LoVo (cell line): Measurements from ENCODE around the gene HDGFL3.
"Not testable (repeated sequence)": the region's sequence is repeated elsewhere in the genome, so short reads cannot be mapped to it uniquely, and the experiment has no call there.

ENCODE experiments used
- DNase-seq: peaks from one replicate; pipeline ENCODE4 v3.0.0-alpha.2; 2016; ENCODE audit warnings: low spot score

The HDGFL3 gene

DNA sequence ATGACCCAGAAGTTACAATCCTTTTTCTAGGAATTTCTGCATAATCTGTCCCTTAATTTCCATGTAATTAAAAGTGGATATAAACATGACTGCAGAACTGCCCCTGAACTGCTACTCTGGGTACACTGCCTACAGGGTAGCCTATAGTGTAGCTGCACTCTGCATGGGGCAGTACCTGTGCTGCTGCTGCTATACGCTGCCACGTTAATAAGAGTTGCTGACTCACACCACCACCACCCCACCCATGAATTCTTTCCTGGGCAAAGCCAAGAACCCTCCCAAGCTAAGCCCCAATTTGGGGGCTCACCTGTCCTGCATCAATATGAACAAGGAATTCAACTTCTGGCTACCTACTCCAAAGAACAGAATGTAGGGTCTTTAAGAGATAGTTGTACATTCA lies 13.9 kb downstream of the HDGFL3 start:
- DNase-seq = no peak

DNA sequence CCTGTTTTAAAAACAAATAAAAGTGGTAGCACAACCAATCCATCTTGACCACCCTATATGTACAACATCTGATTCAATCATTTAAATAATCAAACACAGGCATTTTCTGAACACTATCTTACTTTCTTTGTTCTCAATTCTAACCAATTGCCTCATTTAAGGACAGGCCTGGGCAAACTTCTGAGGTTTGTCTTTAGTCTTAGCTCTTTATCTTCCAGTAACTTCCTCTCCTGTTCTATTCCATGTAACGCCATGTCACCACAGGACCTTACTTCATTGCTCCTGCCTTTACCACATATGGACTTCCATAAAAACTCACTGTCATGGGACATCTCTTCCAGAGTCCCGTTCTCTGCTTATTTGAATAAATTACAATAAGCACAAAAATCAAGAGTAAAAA lies 14.9 kb downstream of the HDGFL3 start:
- DNase-seq = no peak

DNA sequence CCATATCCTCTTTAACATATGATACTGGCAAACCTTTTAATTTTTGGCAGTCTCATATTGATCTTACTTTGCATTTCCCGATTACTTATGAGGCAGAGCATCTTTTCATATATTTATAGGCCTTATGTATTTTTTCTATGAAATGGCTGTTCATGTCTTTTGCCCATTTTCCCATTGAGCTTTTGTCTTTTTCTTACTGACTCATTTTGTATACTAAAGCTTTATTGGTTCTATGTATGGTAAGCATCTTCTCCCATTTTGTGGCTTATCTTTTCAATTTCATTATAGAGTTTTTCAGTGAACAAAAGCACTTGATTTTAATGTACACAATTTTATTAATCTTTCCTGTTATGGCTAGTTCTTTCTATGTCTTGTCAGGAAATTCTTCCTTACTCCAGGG lies 17.2 kb downstream of the HDGFL3 start:
- DNase-seq = no peak

DNA sequence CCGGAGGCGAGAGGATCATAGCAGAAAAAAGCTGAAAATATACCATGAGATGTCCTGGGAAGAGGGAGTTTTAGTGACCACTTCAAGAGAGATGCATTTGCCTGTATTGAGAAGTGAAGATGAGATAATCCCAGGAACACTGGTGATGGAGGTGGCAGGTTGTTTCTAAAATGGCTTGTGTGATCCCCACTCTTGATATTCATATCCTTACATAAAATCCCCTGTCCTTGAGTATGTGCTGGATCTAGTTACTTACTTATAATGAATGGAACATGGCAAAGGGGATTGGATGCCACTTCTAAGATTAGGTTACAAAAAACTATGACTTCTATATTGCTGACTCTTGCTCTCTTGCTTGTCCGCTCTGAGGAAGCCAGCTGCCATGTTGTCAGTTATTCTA lies 22.1 kb downstream of the HDGFL3 start:
- DNase-seq = no peak

DNA sequence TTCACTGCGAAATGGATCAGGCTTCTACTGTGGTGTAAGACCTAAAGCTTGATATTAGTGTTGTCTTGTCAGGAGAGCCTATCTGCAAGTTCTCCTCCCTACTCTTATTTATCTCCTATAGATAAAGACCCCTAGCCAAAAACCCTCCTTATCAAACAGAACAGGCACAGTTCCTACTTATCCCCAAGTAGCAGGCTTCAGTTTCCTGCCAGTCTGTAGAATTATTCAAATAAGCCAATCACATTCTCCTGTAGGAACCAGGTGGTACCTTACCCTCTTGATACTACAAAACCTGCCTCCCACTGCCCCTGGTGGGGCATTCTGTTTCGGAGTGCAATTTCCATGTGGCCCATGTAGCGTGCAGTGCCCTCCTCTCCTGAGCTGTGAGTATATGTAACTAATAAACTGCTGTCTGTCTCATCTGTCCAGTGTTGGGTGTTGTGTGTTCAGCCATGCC lies 28.7 kb downstream of the HDGFL3 start:
- DNase-seq = no peak

DNA sequence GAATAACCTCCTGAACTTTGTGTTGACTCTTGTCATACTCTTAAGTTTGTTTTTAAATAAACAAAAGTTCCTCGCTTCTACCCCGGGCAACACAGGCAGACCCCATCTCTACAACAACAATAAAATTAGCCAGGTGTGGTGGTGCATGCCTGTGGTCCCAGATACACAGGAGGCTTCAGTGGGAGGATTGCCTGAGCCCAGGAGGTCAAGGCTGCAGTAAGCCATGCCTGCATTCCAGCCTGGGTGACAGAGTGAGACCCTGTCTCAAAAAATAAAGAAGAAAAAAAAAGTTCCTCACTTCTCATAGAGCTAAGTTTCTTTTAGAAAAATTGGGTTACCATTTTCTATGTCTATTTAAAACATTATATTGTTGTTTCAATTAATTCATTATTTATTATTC lies 29.2 kb downstream of the HDGFL3 start:
- DNase-seq = no peak

DNA sequence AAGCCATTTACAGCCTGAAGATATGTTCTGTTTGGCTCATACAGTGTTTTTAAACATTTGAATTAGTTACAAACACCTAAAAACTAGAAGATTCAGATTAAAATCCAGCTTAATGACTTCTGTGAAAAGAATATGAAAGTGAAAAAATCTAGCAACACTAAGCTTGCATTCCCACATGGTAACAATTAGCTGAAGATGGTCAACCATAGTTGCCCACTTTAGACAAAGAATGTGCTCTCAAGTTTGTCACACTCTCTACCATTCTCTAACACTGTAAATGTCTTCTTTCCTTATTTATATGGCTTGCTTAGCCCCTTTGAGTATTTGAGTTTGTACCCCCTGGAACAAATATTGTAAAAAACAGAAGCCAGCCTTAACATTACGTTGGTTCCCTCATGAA lies 32.7 kb downstream of the HDGFL3 start:
- DNase-seq = no peak

DNA sequence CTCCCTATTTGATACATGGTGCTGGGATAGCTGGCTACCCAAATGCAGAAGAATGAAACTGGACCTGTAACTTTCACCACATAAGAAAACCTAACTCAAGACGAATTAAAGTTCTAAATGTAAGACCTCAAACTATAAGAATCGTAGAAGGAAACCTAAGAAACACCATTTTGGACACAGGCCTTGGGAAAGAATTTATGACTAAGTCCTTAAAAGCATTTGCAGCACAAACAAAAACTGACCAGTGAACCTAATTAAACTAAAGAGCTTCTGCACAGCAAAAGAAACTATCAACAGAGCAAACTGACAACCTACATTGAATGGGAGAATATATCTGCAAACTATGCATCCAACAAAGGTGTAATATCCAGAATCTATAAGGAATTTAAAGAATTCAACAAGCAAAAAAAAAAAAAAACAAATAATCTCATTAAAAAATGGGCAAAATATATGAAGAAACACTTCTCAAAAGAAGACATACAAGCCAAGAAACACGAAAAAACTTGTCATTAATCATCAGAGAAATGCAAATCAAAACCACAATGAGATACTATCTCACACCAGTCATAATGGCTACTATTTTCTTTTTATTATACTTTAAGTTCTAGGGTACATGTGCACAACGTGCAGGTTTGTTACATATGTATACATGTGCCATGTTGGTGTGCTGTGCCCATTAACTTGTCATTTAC lies 37.0 kb downstream of the HDGFL3 start:
- no peak for DNase-seq

DNA sequence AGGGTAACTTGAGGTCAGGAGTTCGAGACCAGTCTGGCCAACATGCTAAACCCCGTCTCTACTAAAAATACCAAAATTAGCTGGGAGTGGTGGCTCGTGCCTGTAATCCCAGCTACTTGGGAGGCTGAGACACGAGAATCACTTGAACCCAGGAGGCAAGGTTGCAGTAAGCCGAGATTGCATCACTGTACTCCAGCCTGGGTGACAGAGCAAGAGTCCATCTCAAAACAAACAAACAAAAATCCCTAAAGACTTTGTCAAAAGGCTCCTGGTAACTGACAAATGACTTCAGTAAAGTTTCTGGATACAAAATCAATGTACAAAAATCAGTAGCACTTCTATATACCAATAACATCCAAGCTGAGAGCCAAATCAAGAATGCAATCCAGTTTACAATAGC lies 38.0 kb downstream of the HDGFL3 start:
- not testable (repeated sequence) for DNase-seq

DNA sequence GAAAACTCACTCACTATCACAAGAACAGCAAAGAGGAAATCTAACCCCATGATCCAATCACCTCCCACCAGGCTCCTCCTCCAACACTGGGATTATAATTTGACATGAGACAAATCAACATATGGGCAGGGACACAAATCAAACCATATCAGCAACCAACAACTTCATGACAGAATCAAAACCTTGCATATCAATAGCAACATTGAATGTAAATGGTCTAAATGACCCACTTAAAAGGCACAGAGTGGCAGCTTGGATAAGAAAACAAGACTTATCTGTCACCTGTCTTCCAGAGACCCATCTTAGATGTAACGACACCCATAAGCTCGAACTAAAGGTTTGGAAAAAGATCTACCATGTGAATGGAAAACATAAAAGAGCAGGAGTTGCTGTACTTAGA lies 40.8 kb downstream of the HDGFL3 start:
- no peak for DNase-seq

DNA sequence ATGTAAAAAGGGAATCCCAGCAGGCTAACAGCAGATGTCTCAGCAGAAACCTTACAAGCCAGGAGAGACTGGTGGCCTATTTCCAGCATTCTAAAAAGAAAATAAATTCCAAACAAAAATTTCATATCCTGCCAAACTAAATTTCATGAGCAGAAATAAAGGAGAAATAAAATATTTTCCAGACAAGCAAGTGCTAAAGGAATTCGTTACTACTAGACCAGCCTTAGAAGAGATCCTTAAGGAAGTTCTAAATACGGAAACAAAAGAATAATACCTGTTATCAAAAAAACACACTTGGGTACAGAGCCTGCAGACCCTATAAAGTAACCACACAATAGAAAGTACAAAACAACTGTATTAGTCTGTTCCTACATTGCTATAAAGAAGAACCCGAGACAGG lies 41.4 kb downstream of the HDGFL3 start:
- no peak for DNase-seq

DNA sequence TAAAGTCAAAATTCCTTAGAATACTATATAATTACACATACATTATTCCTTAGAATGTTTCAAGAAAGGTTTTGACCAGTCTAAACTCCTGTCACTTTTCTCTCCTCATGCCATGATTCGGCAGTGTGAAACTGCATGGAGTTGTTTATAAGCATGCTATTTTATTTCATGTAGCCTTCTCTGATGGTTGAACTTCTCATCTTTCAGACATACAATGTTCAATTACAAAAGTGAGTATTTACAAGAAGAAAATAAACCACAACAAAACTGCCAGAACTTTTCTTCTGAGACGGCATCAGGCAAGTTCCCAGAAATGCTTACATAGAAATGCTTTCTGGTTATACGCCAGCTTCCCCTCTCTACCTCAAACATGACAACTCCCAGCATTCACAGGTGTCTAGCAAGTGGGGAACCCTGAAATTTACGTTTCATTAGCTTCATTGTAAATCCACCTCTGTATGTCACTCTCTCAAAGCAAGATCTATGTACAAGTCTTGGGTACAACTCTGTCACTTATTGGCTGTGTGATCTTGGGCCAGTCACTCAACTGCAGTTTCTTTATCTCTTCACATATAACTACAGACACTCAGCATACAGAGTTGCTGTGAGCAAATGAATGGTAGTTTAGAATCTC lies 42.7 kb downstream of the HDGFL3 start:
- no peak for DNase-seq

DNA sequence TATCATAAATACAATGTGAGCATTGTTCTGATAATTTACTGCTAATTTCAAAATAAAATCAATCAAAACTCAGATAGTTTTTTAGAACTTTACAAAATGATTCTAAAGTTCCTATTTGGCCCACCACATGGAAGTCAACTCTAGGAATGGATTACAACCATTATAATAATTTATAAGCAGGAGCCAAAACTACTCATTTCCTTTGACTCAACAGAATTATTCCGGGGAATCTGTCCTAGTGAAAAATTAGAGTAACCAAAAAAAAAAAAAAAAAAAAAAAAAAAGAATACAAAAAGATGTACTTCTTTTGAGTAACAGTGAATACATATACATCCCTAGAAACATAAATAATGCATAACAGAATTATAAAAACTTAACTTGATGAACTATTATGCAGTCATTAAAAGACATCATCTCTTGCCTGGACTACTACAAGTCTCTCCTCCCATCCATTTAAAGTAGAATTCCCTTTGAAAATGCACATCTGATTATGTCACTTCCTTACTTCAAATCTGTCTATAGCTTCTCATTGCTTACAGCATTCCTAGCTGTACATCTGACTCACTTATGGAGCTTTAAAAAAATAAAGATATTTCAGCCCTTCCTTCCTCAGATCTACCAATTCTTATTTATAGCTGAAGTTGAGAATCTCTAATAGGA lies 43.4 kb downstream of the HDGFL3 start:
- no peak for DNase-seq

DNA sequence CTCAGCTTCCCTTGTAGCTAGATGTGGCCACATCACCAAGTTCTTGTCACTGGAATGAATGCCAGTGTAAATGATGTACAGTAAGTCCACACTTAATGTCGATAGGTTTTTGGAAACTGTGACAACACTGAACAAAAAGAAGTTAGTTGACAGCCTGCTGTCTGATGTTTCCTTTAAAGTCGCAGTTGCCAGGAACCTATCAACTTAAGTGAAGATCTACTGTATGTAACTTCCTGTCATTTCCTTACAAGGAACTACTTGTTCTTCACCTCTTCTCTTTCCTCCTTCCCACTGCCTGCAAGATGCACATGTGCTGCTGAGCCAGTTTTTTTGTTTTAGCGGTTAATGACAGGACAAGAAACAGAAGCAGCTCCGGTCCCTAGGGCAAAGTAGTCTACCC lies 44.6 kb downstream of the HDGFL3 start:
- no peak for DNase-seq

DNA sequence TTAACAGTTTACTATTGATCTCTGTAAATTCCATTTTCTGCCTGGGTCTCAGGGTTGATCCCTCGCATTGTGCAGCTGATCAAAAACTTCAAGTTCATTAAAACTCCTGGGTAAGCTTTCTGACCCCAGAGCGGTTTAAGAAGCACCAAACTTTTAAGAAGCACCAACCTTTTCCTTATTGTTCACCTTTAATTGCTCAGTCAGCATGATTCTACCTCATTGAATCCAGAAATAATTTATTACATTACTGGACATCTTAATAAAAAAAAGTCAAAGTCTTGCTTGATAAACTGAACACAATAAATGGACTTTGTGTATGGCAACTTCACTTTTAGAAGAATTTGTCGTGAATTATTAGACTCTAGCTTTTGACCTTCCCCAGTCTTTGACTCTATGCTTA lies 46.9 kb downstream of the HDGFL3 start:
- no peak for DNase-seq

DNA sequence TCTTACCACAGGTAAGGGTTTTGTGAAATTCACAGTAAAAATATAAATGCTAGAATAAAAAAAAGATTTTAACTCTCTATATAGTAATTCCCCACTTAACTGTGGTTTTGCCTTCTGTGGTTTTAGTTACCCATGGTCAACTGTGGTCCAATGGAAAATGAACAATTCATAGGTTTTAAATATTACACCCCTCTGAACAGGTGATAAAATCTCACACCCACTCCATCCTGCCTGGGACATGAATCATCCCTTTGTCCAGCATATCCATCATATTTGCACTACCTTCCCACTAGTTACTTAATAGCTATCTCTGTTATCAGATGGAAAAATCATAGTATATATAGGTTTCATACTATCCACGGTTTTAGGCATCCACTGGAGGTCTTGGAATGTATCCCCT lies 49.2 kb downstream of the HDGFL3 start:
- no peak for DNase-seq

DNA sequence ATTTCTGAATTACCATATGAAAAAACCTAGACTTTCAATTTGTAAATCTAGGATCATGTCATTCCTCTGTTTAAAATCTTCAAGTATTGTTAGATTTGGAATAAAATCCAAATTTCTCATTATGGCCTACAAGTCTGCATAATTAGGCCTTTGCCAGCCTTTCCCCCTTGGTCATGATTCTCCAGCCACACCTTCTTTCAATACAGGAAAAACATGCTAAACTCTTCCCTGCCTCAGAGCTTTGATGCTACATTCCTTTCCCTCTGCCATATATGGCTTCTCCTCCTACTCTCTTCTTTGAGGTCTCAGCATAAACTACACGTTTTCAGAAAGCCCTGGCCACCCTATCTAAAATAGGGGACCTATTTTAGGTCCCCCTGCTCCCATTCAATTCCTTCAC lies 51.7 kb downstream of the HDGFL3 start:
- no peak for DNase-seq

DNA sequence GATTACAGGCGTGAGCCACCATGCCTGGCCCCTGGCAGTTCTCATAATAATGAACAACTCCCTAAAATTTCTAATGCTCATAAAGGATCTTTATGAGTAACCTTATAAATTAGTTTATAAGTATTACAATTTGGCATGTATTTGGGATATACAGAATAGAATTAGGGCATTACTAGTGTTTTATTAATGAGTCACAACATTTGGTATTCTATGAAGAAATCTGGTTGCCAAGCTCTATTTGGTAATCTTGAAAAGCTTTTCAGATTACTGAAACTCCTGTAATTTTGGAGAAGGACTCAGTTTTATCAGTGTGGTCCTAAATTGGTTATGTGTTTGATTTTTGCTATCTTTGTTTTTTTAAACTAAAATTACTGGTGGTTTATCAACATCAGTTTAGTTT lies 54.3 kb downstream of the HDGFL3 start:
- no peak for DNase-seq

DNA sequence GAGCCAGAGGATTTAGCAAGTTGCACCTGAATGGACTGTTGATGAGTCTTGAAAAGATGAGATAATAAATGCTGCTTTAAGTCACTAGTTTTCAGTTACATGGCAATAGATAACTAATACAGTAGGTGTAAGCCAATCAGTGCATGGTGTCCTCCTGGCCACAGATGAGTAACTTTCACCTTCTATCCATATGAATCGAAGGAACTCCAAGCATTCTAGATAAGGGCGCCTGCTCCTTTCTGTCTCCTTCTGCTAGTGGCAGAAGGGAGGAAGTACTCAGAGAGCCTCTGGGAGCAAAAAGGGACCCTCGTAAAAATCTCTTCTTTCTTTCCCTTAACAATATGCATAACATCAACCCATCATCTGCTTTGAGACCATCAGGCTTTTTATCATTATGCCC lies 62.9 kb downstream of the HDGFL3 start:
- no peak for DNase-seq

DNA sequence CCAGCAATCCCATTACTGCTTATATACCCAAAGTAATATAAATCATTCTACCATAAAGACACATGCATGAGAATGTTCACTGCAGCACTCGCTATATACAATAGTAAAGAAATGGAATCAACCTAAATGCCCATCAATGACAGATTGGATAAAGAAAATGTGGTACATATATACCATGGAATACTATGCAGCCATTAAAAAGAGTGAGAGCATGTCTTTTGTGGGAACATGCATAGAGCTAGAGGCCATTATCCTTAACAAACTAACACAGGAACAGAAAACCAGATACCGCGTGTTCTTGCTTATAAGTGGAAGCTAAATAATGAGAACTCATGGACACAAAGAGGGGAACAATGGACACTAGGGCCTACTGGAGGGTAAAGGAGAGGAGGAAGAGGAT lies 65.5 kb downstream of the HDGFL3 start:
- DNase-seq = not testable (repeated sequence)

DNA sequence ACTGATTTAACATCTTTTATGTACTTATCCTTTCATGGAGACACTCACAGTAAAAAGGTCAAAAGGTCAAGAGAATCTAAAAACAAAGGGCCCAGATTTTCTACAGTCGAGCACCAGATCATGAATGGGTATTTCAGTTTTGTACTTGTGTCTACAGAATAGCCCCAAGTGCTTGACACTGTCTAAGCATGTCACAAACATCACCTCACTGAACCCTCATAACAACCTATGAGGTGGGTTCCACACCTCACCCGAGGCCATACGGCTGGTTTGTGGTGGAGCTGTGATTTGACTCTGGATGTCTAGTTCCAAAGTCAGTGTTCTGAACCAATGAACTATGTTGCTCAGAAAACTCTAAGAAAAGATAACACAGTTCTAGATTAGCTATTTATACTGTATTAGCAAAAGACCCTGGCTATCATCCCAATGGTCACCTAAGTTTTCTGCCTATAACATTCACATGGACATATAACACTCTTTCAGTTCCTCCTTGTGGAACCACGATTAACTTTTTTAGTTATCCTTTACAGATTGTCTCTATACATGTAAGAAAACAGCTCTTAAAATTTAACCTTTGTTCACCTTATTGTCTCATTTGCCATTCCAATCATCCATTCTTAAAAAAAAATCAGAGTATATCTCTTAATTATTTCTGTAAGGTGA lies 74.6 kb downstream of the HDGFL3 start:
- no peak for DNase-seq

DNA sequence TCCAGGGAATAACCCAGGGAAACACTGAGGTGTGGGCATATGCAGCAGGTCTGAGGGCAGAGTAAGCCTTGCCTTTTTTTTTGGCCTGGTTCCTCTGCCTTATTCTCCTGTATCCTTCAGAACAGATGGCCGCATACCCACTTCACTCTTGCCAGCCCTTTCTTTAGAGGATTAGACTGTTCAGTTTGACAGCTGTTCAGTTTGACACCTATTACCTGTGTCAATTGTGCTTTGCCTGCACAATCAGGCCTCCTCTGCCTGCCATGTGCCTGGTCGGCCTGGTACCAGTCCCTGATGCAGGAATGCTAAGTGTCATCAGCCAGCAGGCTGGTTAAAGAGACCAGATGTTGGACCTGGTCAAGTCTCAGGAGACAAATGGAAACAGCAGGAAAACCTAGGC lies 77.8 kb downstream of the HDGFL3 start:
- DNase-seq = no peak

DNA sequence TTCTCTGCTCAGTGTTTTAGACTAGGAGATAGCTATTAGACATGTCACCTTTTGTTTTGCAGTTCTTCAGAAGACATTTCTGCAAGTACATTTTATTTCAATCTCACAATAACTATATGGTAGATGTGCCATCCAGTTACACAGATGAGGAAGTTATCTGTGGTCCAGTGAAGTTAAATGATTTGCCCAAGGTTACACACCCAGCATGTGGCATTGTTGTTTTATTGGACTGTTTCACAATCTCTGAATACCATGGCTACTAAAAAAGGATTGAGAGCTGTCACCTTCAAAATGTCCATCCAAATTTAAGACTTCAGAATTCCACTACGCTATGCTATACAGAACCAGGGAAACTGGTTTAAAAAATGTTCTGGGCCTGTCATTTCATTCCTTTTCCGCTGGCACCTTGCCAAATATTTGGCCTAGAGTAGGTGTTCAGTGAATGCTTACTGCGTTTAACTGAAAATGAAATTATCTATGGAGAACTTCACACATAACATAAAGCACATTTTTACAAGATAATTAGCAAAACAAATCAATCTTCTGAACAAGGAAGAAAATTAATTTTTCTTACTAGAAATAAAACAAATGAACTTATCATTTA lies 80.0 kb downstream of the HDGFL3 start:
- no peak for DNase-seq
